Adrenal gland (tissue), 5 donors: ENCODE data around the gene EXT2.

Source experiments
- CTCF ChIP-seq, 6 experiments: fragments of 450-650 bp in 4 of 6; fragments of 200-600 bp in 2 of 6; sonication (generic) in 1 of 6; IDR thresholded peaks; 1 replicate in 5 of 6; 2 replicates in 1 of 6; pipeline versions ENCODE4 v1.5.1 to v1.8.0; 2016 to 2021; ENCODE audit warnings: antibody characterized with exemption in 6 of 6, mild to moderate bottlenecking in 2 of 6, moderate library complexity in 1 of 6
- POLR2A ChIP-seq, 2 donors: fragments of 450-650 bp; IDR thresholded peaks; one replicate each; pipeline ENCODE4 v1.6.1; 2017; ENCODE audit warnings: antibody characterized with exemption in 2 of 2, mild to moderate bottlenecking in 2 of 2, moderate library complexity in 1 of 2
- donor health status: DM: no; HTN: no; CAD: no.

- no peak for TF ChIP-seq CTCF (IDR thresholded peaks at IDR 0.05)
- TF ChIP-seq POLR2A (IDR thresholded peaks at IDR 0.05) = no peak
Observed at GRCh38 chr11:44058275-44058674, 37.2 kb upstream of the EXT2 start.
